ENCODE measurements around the gene MPRIP. TPM values are rescaled to one million over a fixed set of nuclear protein-coding genes. Genes with fewer than 3 reads are reported as not detected.

Gene MPRIP
- 156 TPM for polyA plus RNA-seq (2012; ENCODE audit: insufficient read length, low read depth)

GRCh38 chr17:17042384-17042736, at the start of gene MPRIP:
TSS of gene MPRIP (plus strand) at chr17:17042457. CDS start at chr17:17042849, 392 bp downstream.
- TF ChIP-seq FOXP2 (optimal IDR thresholded peaks at IDR 0.05; ENCODE audit: borderline replicate concordance, extremely low read depth, extremely low read length, insufficient read depth), result no peak
- no peak for TF ChIP-seq SIN3A (IDR thresholded peaks at IDR 0.05; ENCODE audit: borderline replicate concordance, insufficient read depth, low read length)
- TF ChIP-seq POLR2AphosphoS5 (IDR thresholded peaks at IDR 0.05; ENCODE audit: low read depth, low read length), result no peak
- TF ChIP-seq REST (IDR thresholded peaks at IDR 0.05; ENCODE audit: insufficient read depth in 1 of 2, low read depth in 2 of 2, low read length in 2 of 2), result no peak
- TF ChIP-seq TAF1 (IDR thresholded peaks at IDR 0.05; ENCODE audit: borderline replicate concordance, insufficient read depth, low read length), result no peak

- TF ChIP-seq SIN3A (IDR thresholded peaks at IDR 0.05; ENCODE audit: borderline replicate concordance, insufficient read depth, low read length), result no peak
- no peak for TF ChIP-seq POLR2AphosphoS5 (IDR thresholded peaks at IDR 0.05; ENCODE audit: low read depth, low read length)
- no peak for TF ChIP-seq TAF1 (IDR thresholded peaks at IDR 0.05; ENCODE audit: borderline replicate concordance, insufficient read depth, low read length)
- no peak for TF ChIP-seq FOXP2 (optimal IDR thresholded peaks at IDR 0.05; ENCODE audit: borderline replicate concordance, extremely low read depth, extremely low read length, insufficient read depth)
- TF ChIP-seq REST (IDR thresholded peaks at IDR 0.05; ENCODE audit: insufficient read depth in 1 of 2, low read depth in 2 of 2, low read length in 2 of 2), result no peak
These were observed 47.6 kb upstream of the MPRIP start for GRCh38 chr17:16994631-16995030.

- no peak for TF ChIP-seq TAF1 (IDR thresholded peaks at IDR 0.05; ENCODE audit: borderline replicate concordance, insufficient read depth, low read length)
- TF ChIP-seq FOXP2 (optimal IDR thresholded peaks at IDR 0.05; ENCODE audit: borderline replicate concordance, extremely low read depth, extremely low read length, insufficient read depth), result no peak
- TF ChIP-seq POLR2AphosphoS5 (IDR thresholded peaks at IDR 0.05; ENCODE audit: low read depth, low read length), result no peak
- TF ChIP-seq SIN3A (IDR thresholded peaks at IDR 0.05; ENCODE audit: borderline replicate concordance, insufficient read depth, low read length), result no peak
- TF ChIP-seq REST (IDR thresholded peaks at IDR 0.05; ENCODE audit: insufficient read depth in 1 of 2, low read depth in 2 of 2, low read length in 2 of 2), result no peak
These were observed 46.3 kb upstream of the MPRIP start for GRCh38 chr17:16995930-16996329.

GRCh38 chr17:16997514-16998429, 44.5 kb upstream of the MPRIP start:
- TF ChIP-seq FOXP2 (optimal IDR thresholded peaks at IDR 0.05; ENCODE audit: borderline replicate concordance, extremely low read depth, extremely low read length, insufficient read depth), result peak; percentile 84
- TF ChIP-seq REST (IDR thresholded peaks at IDR 0.05; ENCODE audit: insufficient read depth in 1 of 2, low read depth in 2 of 2, low read length in 2 of 2), result no peak
